ENCODE measurements around the gene FMC1.
"Not testable (repeated sequence)": the region's sequence is repeated elsewhere in the genome, so short reads cannot be mapped to it uniquely, and the experiment has no call there.

The FMC1 gene

DNA sequence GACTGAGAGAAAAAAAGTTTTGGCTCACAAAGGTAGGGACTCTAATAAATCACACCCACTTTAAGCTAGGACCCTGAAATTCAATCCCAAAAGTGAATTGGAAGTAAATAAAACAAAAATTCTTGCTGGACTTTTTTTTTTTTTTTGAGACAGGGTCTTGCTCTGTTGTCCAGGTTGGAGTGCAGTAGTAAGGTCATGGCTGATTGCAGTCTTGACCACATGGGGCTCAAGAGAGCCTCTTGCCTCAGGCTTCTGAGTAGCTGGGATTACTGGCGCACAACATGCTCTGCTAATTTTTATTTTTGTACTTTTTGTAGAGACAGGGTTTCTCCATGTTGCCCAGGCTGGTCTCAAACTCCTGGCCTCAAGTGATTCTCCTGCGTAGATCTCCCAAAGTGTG, 13.6 kb downstream of the FMC1 start:
- H3K9me3 ChIP-seq (ENCODE audit: insufficient read depth, low read length): no peaks in the 10 kb centered on the region
- H4K20me1 ChIP-seq (ENCODE audit: insufficient read depth, low read length): no peaks in the 10 kb centered on the region
- peaks cover 5% of the 10 kb centered on the region; the same call in 1 of the 2 replicates for H3K4me1 ChIP-seq (ENCODE audit: low read length)
- H2AFZ ChIP-seq (ENCODE audit: low read depth, low read length): no peak overlapping the region
- H3K4me3 ChIP-seq (ENCODE audit: low read length): no peak overlapping the region
- H3K4me2 ChIP-seq (ENCODE audit: low read length): no peak overlapping the region
- no peak overlapping the region for H3K27ac ChIP-seq (ENCODE audit: low read length)
- H3K79me2 ChIP-seq (ENCODE audit: low read length): peaks cover 16% of the 10 kb centered on the region
- H3K36me3 ChIP-seq (replicated peaks; ENCODE audit: low read depth, low read length): peaks cover 3% of the 10 kb centered on the region
- no peak overlapping the region for H3K9ac ChIP-seq (ENCODE audit: low read length)
- H3K27me3 ChIP-seq (ENCODE audit: low read depth, low read length): no peaks in the 10 kb centered on the region
- TF ChIP-seq EZH2phosphoT487 (IDR thresholded peaks at IDR 0.05; ENCODE audit: low read depth): no peak
- TF ChIP-seq, protein P1, sequence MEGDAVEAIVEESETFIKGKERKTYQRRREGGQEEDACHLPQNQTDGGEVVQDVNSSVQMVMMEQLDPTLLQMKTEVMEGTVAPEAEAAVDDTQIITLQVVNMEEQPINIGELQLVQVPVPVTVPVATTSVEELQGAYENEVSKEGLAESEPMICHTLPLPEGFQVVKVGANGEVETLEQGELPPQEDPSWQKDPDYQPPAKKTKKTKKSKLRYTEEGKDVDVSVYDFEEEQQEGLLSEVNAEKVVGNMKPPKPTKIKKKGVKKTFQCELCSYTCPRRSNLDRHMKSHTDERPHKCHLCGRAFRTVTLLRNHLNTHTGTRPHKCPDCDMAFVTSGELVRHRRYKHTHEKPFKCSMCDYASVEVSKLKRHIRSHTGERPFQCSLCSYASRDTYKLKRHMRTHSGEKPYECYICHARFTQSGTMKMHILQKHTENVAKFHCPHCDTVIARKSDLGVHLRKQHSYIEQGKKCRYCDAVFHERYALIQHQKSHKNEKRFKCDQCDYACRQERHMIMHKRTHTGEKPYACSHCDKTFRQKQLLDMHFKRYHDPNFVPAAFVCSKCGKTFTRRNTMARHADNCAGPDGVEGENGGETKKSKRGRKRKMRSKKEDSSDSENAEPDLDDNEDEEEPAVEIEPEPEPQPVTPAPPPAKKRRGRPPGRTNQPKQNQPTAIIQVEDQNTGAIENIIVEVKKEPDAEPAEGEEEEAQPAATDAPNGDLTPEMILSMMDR (IDR thresholded peaks at IDR 0.05; ENCODE audit: low read depth, low read length): no peak

DNA sequence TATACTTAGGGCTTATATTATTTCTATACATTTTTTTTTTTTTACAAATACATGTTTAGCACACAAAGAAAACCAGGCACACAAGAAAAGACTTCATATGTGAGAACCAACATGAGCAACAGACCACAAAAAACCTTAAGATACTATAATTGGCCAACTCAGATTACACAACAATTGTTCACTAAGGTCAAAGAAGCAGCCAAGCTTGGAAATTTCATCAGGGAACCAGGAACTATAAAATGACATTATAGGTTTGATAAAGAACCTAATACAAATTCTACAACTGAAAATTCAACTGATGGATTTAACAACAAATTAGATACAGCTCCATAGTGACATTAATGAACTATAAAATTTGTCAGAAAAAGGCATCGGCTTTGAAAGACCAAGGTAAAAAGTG, 14.2 kb downstream of the FMC1 start:
- Histone ChIP-seq H3K27ac (ENCODE audit: low read length) (no peak overlapping the region), H3K4me2 (ENCODE audit: low read length) (no peak overlapping the region), H3K36me3 (replicated peaks; ENCODE audit: low read depth, low read length) (peaks cover 3% of the 10 kb centered on the region), H2AFZ (ENCODE audit: low read depth, low read length) (no peak overlapping the region), H3K9ac (ENCODE audit: low read length) (no peak overlapping the region), H3K79me2 (ENCODE audit: low read length) (peaks cover 22% of the 10 kb centered on the region), H4K20me1 (ENCODE audit: insufficient read depth, low read length) (no peaks in the 10 kb centered on the region), H3K4me3 (ENCODE audit: low read length) (no peak overlapping the region), H3K4me1 (ENCODE audit: low read length) (peaks cover 5% of the 10 kb centered on the region; the same call in 1 of the 2 replicates), H3K9me3 (ENCODE audit: insufficient read depth, low read length) (no peaks in the 10 kb centered on the region), H3K27me3 (ENCODE audit: low read depth, low read length) (no peaks in the 10 kb centered on the region)
- TF ChIP-seq, protein P1 (IDR thresholded peaks at IDR 0.05; ENCODE audit: low read depth, low read length): no peak
- TF ChIP-seq EZH2phosphoT487 (IDR thresholded peaks at IDR 0.05; ENCODE audit: low read depth): no peak

DNA sequence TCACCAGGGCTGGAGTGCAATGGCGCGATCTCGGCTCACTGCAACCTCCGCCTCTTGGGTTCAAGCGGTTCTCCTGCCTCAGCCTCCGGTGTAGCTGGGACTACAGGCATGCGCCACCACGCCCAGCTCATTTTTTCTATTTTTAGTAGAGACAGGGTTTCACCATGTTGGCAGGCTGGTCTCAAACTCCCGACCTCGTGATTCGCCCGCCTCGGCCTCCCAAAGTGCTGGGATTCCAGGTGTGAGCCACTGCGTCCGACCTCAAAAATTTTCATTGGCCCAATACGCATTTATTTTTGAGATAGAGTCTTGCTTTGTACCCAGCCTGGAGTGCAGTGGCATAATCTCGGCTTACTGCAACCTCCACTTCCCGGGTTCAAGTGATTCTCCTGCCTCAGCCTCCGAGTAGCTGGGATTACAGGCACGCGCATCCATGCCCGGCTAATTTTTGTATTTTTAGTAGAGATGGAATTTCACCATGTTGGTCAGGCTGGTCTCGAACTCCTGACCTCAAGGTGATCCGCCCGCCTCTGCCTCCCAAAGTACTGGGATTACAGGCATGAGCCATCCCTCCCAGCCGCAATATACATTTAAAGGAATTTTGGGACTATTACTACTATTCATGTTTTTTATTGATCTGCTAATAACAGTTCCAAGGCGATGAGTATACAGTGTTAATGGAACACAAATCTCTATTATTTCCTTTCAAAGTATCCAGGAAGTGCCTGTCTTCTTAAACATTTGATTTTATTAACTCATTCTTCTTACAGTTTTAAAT, 16.8 kb downstream of the FMC1 start:
- H3K9ac ChIP-seq (ENCODE audit: low read length): peak overlapping the region; percentile 95
- H3K27me3 ChIP-seq (ENCODE audit: low read depth, low read length); H3K36me3 ChIP-seq (replicated peaks; ENCODE audit: low read depth, low read length); H2AFZ ChIP-seq (ENCODE audit: low read depth, low read length); H3K9me3 ChIP-seq (ENCODE audit: insufficient read depth, low read length): not testable (repeated sequence)
- H3K79me2 ChIP-seq (ENCODE audit: low read length): peaks cover 48% of the 10 kb centered on the region
- peak overlapping the region; percentile 72 for H3K4me2 ChIP-seq (ENCODE audit: low read length)
- peaks cover 20% of the 10 kb centered on the region for H3K4me1 ChIP-seq (ENCODE audit: low read length)
- peaks cover 24% of the 10 kb centered on the region for H4K20me1 ChIP-seq (ENCODE audit: insufficient read depth, low read length)
- peak overlapping the region; percentile 78 for H3K27ac ChIP-seq (ENCODE audit: low read length)
- H3K4me3 ChIP-seq (ENCODE audit: low read length): peak overlapping the region; percentile 98

DNA sequence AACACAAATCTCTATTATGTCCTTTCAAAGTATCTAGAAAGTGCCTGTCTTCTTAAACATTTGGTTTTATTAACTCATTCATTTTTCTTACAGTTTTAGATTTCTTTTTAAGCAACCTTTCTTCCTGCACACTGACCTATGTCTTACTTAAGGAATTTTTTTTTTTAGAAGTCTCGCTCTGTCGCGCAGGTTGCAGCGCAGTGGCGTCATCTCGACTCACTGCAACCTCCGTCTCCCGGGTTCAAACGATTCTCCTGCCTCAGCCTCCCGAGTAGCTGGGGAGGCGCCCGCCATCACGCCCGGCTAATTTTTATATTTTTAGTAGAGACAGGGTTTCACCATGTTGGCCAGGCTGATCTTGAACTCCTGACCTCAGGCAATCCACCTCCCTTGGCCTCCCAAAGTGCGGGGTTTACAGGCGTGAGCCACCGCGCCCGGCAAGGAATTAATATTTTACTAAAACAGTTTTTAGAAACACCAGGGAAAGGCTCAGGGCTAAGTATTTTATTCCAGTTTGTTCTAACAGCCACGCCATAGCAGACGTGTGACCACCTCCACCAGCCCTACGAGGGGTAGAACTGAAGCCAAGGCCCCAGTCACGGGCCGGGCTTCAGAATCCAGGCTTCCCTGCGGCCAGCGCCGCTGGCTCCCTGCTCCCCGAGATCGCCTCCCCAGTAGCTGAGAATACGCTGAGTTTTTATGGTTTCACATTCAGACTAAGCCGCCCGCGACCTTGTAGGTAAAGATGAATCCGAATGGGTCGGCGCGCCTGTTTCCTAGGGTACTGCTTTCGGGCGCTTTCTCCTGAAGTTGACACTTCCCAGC, 17.6 kb downstream of the FMC1 start:
- Histone ChIP-seq H3K4me2 (ENCODE audit: low read length) (peak overlapping the region; percentile 72), H4K20me1 (ENCODE audit: insufficient read depth, low read length) (peaks cover 31% of the 10 kb centered on the region), H3K36me3 (replicated peaks; ENCODE audit: low read depth, low read length) (peaks cover 11% of the 10 kb centered on the region), H3K79me2 (ENCODE audit: low read length) (peaks cover 57% of the 10 kb centered on the region), H3K27me3 (ENCODE audit: low read depth, low read length) (no peaks in the 10 kb centered on the region), H3K9ac (ENCODE audit: low read length) (peak overlapping the region; percentile 95), H3K4me1 (ENCODE audit: low read length) (peaks cover 20% of the 10 kb centered on the region), H3K9me3 (ENCODE audit: insufficient read depth, low read length) (no peaks in the 10 kb centered on the region), H3K27ac (ENCODE audit: low read length) (peak overlapping the region; percentile 78), H3K4me3 (ENCODE audit: low read length) (peak overlapping the region; percentile 98), H2AFZ (ENCODE audit: low read depth, low read length) (peak overlapping the region; percentile 44; the same call in 1 of the 2 replicates)
- no peak for TF ChIP-seq EZH2phosphoT487 (IDR thresholded peaks at IDR 0.05; ENCODE audit: low read depth)
- TF ChIP-seq, protein P1 (IDR thresholded peaks at IDR 0.05; ENCODE audit: low read depth, low read length): no peak

Data from OCI-LY3 (cell line).